GM13976 (cell line): Measurements from ENCODE around the gene FAF1.
"Not testable (repeated sequence)": the region's sequence is repeated elsewhere in the genome, so short reads cannot be mapped to it uniquely, and the experiment has no call there.

Experiments
- DNase-seq: peaks from one replicate; pipeline ENCODE4 v3.0.0; 2012; ENCODE audit warnings: low spot score
- CTCF ChIP-seq: IDR thresholded peaks from 2 replicates; pipeline ENCODE4 v1.5.1; 2012; ENCODE audit warnings: borderline replicate concordance, mild to moderate bottlenecking; ENCODE audit not compliant: insufficient read depth; ENCODE audit errors: extremely low read depth, missing control alignments, control extremely low read depth
- in situ Hi-C: fragments of 300-500 bp; cut with MboI; formaldehyde crosslinking; loops from one replicate; pipeline ENCODE4 v1.12.0; 2022; ENCODE audit warnings: low sequenced_read_pairs, mixed read lengths, inconsistent platforms; ENCODE audit not compliant: unreplicated experiment

The FAF1 gene

GRCh38 chr1:50959913-50960844, at the start of gene FAF1:
FAF1 (minus strand) TSS chr1:50960267; CDS start chr1:50959811, 456 bp downstream.
- no peak for TF ChIP-seq CTCF
- DNase-seq, result peak; percentile 97
- in situ Hi-C loops, result loop anchor here (25.0 kb wide), 1 partner anchor 577 kb away; no protein-coding TSS in a partner anchor

- no peak for DNase-seq
- in situ Hi-C loops, result no loop called here
- no peak for TF ChIP-seq CTCF
Measured at GRCh38 chr1:51009381-51009780, 49.3 kb upstream of the FAF1 start.

- DNase-seq, in situ Hi-C loops: not testable (repeated sequence)
Measured at GRCh38 chr1:51005549-51005948, 45.5 kb upstream of the FAF1 start.

GRCh38 chr1:51002516-51002915, 42.4 kb upstream of the FAF1 start:
- no peak for DNase-seq
- in situ Hi-C loops, result no loop called here
- TF ChIP-seq CTCF, result no peak

GRCh38 chr1:51000651-51001050, 40.6 kb upstream of the FAF1 start:
- TF ChIP-seq CTCF, result no peak
- in situ Hi-C loops, result no loop called here
- DNase-seq, result no peak

- in situ Hi-C loops, result no loop called here
- TF ChIP-seq CTCF, result no peak
- DNase-seq, result peak; percentile 23
Measured at GRCh38 chr1:51000160-51000559, 40.1 kb upstream of the FAF1 start.

GRCh38 chr1:50999375-50999774, 39.3 kb upstream of the FAF1 start:
- DNase-seq, result not testable (repeated sequence)

More at GRCh38 chr1:50999375-50999774, 39.3 kb upstream of the FAF1 start:
- in situ Hi-C loops, result not testable (repeated sequence)
